GM21528 (cell line): ENCODE measurements around the gene FBXO21.
"Not testable (repeated sequence)": the region's sequence is repeated elsewhere in the genome, so short reads cannot be mapped to it uniquely, and the experiment has no call there.

Experiments
- ATAC-seq: cut with Tn5 transposase; IDR thresholded peaks from one replicate; pipeline ENCODE4 v1.9.1; 2021; ENCODE audit warnings: mild to moderate bottlenecking, moderate library complexity; ENCODE audit not compliant: unreplicated experiment, low FRiP score

The FBXO21 gene

GRCh38 chr12:117202033-117202432, 11.8 kb upstream of the FBXO21 start:
- ATAC-seq, result no peak

- not testable (repeated sequence) for ATAC-seq
These were observed 9.9 kb upstream of the FBXO21 start for GRCh38 chr12:117199956-117200744.

GRCh38 chr12:117196334-117196733, 6.1 kb upstream of the FBXO21 start:
- not testable (repeated sequence) for ATAC-seq

GRCh38 chr12:117195027-117195426, 4.8 kb upstream of the FBXO21 start:
- ATAC-seq, result not testable (repeated sequence)

GRCh38 chr12:117193903-117194302, 3.6 kb upstream of the FBXO21 start:
- ATAC-seq, result no peak

- not testable (repeated sequence) for ATAC-seq
These were observed 2.3 kb upstream of the FBXO21 start for GRCh38 chr12:117192581-117192980.

GRCh38 chr12:117192057-117192456, 1.8 kb upstream of the FBXO21 start:
- no peak for ATAC-seq

GRCh38 chr12:117189725-117190209, 503 bp downstream of the FBXO21 start:
- peak; percentile 49 for ATAC-seq

- no peak for ATAC-seq
These were observed 1.1 kb downstream of the FBXO21 start for GRCh38 chr12:117188961-117189724.

GRCh38 chr12:117188121-117188665, 2.1 kb downstream of the FBXO21 start:
- no peak for ATAC-seq

- ATAC-seq, result no peak
These were observed 2.8 kb downstream of the FBXO21 start for GRCh38 chr12:117187421-117187820.

GRCh38 chr12:117182866-117183265, 7.4 kb downstream of the FBXO21 start:
- no peak for ATAC-seq

GRCh38 chr12:117181468-117181843, 8.8 kb downstream of the FBXO21 start:
- not testable (repeated sequence) for ATAC-seq

- no peak for ATAC-seq
These were observed 9.4 kb downstream of the FBXO21 start for GRCh38 chr12:117180758-117181467.

- no peak for ATAC-seq
These were observed 11.5 kb downstream of the FBXO21 start for GRCh38 chr12:117178745-117179144.

GRCh38 chr12:117178301-117178700, 12.0 kb downstream of the FBXO21 start:
- ATAC-seq, result no peak

GRCh38 chr12:117172168-117172567, 18.1 kb downstream of the FBXO21 start:
- ATAC-seq, result no peak

GRCh38 chr12:117171499-117172162, 18.6 kb downstream of the FBXO21 start:
- ATAC-seq, result no peak

- ATAC-seq, result no peak
These were observed 20.7 kb downstream of the FBXO21 start for GRCh38 chr12:117169548-117169947.

- no peak for ATAC-seq
These were observed 21.3 kb downstream of the FBXO21 start for GRCh38 chr12:117168976-117169375.
